GM21526 (cell line): ENCODE data around the gene CDC34.

ENCODE experiments used
- ATAC-seq: cut with Tn5 transposase; IDR thresholded peaks from one replicate; pipeline ENCODE4 v1.9.1; 2021; ENCODE audit warnings: moderate library complexity; ENCODE audit not compliant: unreplicated experiment, low FRiP score

CDC34 gene

GRCh38 chr19:531753-532560, at the start of gene CDC34:
Gene CDC34 (plus strand): TSS chr19:531760. CDS start chr19:531932, 172 bp downstream.
- no peak for ATAC-seq

GRCh38 chr19:482186-483041, 49.1 kb upstream of the CDC34 start:
- ATAC-seq = no peak

DNA sequence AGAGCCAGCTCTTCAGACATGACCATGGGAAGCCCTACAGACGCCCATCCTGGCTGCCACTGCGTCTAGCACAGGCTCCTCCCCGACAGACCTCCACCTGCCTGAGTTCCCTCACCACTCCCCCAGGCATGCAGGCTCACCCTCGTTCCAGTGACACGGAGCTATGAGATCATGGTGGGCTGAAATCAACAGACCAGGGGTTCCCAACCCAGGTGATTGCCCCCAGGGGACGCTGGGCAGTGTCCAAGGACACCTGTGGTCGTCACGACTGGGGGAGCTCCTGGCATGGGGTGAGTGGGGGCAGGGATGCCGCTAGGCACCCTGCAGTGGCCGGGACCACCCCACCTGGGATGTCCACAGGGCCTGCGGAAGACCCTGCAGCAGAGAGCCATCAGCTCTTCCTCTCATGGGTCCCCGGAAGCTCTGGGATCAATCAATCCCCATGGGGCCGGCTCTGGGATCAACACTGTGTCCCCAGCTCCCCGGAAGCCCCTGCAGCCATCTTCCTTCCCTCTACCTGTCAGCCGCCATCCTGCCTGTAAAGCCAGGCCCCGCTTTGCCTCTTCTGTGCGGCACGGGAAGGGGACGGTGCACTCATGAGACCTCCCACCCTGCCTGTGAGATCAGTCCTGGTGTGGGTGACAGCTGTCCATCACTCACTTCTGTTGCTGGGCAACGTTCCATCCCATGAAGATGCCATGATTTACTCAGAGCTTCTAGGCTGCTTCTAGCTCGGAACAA, 48.1 kb upstream of the CDC34 start:
- ATAC-seq = no peak

GRCh38 chr19:484494-484893, 47.1 kb upstream of the CDC34 start:
- ATAC-seq = no peak

GRCh38 chr19:485077-485476, 46.5 kb upstream of the CDC34 start:
- no peak for ATAC-seq

GRCh38 chr19:485583-486236, 45.9 kb upstream of the CDC34 start:
- no peak for ATAC-seq

- peak; percentile 72 for ATAC-seq
These were observed 42.8 kb upstream of the CDC34 start for GRCh38 chr19:488505-489417.

DNA sequence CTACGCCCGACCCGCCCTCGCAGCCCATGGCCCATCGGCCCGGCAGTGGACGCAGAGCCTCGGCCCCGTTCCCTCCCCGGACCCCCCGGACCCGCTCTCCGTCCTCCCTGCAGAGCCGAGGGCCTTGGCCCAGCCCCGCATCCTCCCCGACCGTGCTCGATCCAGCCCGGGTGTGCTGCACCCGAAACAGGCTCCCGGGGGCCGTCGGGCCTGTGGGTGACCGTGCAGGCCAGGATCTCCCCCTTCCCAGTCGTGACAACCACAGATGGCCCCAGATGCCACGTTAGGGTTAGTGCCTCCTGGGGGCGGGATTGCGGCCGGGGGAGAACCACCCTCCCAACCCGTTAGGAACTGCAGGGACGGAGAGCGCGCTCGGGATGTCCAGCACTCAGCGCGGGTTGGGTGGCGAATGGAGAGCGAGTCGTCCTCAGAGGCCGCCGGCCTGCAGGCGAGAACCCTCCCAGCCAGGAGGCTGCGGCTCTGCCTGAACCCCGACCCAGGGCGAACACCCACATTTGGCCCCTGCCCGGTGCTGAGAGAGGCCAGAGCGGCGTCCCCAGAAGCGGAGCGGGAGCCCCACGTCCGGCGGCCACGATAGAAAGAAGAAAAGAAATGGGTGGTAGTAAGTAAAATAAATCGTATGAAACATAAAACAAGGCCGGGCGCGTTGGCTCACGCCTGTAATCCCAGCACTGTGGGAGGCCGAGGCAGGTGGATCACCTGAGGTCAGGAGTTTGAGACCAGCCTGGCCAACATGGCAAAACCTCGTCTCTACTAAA, 42.0 kb upstream of the CDC34 start:
- no peak for ATAC-seq

DNA sequence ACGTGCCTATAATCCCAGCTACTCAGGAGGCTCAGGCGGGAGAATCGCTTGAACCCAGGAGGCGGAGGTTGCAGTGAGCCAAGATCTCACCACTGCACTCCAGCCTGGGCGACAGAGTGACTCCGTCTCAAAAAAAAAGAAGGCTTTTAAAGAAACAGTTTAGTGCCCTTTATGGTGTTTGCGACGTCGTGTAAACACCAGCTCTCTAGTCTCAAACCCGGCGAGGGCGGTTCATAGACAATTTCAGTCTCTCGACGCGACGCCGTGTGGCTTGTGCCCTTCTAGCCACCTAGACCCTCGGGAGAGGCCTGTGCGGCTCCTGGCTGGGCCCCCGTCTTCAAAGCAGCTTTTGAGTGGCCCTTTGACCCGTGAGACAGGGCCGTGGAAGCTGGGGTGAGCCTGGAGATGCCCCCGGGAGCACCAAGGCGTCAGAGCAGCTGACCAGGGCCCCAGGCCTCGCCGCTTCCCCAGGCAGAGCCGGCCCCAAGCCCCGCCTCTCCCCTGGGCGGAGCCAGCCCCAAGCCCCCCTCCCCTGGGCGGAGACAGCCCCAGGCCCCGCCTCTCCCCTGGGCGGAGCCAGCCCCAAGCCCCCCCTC, 40.3 kb upstream of the CDC34 start:
- ATAC-seq = no peak

- no peak for ATAC-seq
These were observed 39.4 kb upstream of the CDC34 start for GRCh38 chr19:492091-492531.

DNA sequence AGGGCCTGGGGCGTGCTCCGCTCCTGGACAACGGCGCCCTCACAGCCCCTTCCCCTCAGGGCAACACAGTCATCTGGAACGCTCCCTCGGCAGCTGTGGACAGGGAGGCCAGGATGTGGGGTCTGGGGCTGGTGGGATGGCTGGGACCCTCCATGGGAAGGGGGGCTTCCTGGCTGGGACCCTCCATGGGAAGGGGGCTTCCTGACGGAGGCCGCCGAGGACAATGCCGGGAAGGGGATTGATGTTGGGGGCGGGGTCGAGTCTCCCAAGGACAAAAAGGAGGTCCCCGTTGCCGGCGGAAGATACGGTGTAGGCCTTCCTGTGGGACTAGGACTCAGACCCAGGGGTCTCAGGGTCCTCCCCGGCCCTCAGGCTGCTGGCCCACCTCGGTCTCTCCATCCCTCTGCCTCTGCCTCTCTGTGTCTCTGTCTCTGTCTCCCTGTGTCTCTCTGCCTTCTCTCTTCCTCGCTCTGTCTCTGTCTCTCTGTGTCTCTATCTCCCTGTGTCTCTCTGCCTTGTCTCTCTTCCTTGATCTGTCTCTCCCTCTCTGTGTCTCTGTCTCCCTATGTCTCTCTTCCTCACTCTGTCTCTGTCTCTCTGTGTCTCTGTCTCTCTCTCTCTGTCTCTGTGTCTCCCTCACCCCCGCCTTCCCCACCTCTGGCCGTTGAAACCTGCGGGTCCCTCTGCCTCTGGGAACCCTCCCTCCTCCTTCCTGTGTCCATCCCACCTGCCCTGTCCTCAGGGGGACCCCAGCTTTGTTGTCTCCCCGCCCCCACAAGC, 38.0 kb upstream of the CDC34 start:
- no peak for ATAC-seq

DNA sequence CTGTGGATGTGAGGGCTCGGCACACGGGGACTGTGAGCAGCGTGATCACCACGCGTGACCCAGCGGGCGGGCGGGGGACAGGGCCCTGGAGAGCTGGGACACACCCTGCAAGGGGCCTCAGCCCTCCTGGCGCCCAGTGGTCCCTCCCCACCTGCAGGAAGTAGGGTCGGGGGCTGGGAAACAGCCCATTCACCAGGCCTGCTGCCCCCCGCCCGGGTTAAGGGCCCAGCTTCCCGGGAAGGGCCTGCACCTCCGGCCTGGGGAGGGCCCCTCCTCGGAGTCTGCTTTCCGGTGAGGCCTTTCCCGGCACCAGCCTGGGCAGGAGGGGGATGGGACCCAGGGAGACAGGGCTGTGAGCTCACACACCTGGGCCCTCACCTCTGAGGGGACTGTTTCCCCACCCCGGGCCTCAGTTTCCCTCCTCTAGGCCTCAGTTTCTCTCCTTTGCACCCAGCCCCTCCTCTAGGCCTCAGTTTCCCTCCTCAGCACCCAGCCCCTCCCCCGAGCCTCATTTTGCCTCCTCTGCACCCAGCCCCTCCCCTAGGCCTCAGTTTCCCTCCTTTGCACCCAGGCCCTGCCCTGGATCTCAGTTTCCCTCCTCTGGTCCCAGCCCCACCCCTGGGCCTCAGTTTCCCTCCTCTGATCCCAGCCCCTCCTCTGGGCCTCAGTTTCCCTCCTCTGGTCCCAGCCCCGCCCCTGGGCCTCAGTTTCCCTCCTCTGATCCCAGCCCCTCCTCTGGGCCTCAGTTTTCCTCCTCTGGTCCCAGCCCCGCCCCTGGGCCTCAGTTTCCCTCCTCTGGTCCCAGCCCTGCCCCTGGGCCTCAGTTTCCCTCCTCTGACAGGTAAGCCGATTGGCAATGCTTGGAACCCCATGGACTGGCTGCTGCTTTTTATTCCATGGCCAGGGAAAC, 37.1 kb upstream of the CDC34 start:
- no peak for ATAC-seq

- no peak for ATAC-seq
These were observed 36.5 kb upstream of the CDC34 start for GRCh38 chr19:495081-495401.

GRCh38 chr19:495402-496111, 36.0 kb upstream of the CDC34 start:
- ATAC-seq = no peak

DNA sequence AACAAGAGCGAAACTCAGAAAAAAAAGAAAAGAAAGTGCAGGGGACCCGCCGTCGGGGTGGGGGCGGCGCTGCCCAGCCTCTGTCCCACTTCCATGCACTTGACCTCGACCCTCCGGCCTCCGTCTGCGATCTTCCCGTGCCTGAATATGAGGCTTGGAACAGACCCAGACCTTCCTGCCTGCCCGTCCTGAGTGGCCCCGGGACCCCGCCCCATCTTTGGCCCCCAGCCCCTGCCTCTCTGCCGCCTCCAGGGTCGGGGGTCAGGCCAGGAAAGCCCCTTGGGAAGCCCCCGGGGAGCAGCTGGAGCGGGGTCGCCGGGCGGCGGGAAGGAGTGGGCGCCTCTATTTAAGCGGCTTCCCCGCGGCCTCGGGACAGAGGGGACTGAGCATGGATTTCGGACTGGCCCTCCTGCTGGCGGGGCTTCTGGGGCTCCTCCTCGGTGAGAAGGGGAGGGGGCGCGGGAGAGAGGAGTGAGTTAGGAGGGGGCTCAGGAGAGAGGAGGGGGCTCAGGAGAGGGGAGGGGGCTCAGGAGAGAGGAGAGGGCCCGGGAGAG, 35.4 kb upstream of the CDC34 start, which contains the start of gene MADCAM1:
Gene MADCAM1, plus strand, starts transcription at position 375 of the 554 bp plus-strand sequence. Its CDS starts 14 bp downstream, at position 389.
- ATAC-seq = no peak

- no peak for ATAC-seq
These were observed 34.6 kb upstream of the CDC34 start for GRCh38 chr19:496986-497385.
